Neural progenitor cell (in vitro differentiated cells): ENCODE measurements around the gene HS3ST3B1. TPM values are rescaled to one million over a fixed set of nuclear protein-coding genes. Genes with fewer than 3 reads are reported as not detected.

Source experiments
- DNase-seq: peaks from one replicate; pipeline ENCODE4 v3.0.0-alpha.2; 2016; ENCODE audit warnings: low spot score
- H2AFZ ChIP-seq: fragments of 200-600 bp; sonication (generic); replicated peaks from 2 replicates; pipeline ENCODE4 v1.6.1; 2016; ENCODE audit warnings: antibody characterized with exemption
- H3F3A ChIP-seq: fragments of 200-600 bp; sonication (generic); 2 replicates; pipeline ENCODE4 v1.6.1; 2016; ENCODE audit warnings: antibody characterized with exemption, low read depth
- H3K27ac ChIP-seq: fragments of 200-600 bp; sonication (generic); 2 replicates; pipeline ENCODE4 v1.5.1; 2016; ENCODE audit warnings: mild to moderate bottlenecking
- H3K27me3 ChIP-seq: fragments of 200-600 bp; sonication (generic); 2 replicates; pipeline ENCODE4 v1.6.1; 2016; ENCODE audit warnings: mild to moderate bottlenecking, moderate library complexity
- H3K36me3 ChIP-seq: fragments of 200-600 bp; sonication (generic); 2 replicates; pipeline ENCODE4 v1.5.1; 2016
- H3K4me1 ChIP-seq: fragments of 200-600 bp; sonication (generic); 2 replicates; pipeline ENCODE4 v1.6.1; 2016; ENCODE audit warnings: mixed run types
- H3K4me2 ChIP-seq: fragments of 200-600 bp; sonication (generic); 2 replicates; pipeline ENCODE4 v1.6.1; 2016
- H3K4me3 ChIP-seq: fragments of 200-600 bp; sonication (generic); 2 replicates; pipeline ENCODE4 v1.5.1; 2016
- H3K79me2 ChIP-seq: fragments of 200-600 bp; sonication (generic); 2 replicates; pipeline ENCODE4 v1.6.1; 2016; ENCODE audit warnings: low read depth
- H3K9ac ChIP-seq: fragments of 200-600 bp; sonication (generic); 2 replicates; pipeline ENCODE4 v1.6.1; 2016
- H3K9me3 ChIP-seq: fragments of 200-600 bp; sonication (generic); 2 replicates; pipeline ENCODE4 v1.5.1; 2016; ENCODE audit warnings: low read depth
- H4K20me1 ChIP-seq: fragments of 200-600 bp; sonication (generic); 2 replicates; pipeline ENCODE4 v1.6.1; 2016; ENCODE audit warnings: low read depth
- H3K27ac Mint-ChIP-seq: 3 replicates; pipeline ENCODE4 v1.8.0; 2021; ENCODE audit warnings: mixed read lengths
- H3K27me3 Mint-ChIP-seq: 2 replicates; pipeline ENCODE4 v1.8.0; 2022; ENCODE audit warnings: low read depth, mild to moderate bottlenecking, inconsistent platforms, moderate library complexity, mixed read lengths; ENCODE audit not compliant: insufficient read depth
- H3K36me3 Mint-ChIP-seq: 3 replicates; pipeline ENCODE4 v1.8.0; 2021; ENCODE audit warnings: mixed read lengths
- H3K4me1 Mint-ChIP-seq: 3 replicates; pipeline ENCODE4 v1.8.0; 2021; ENCODE audit warnings: mixed read lengths
- H3K4me3 Mint-ChIP-seq: 3 replicates; pipeline ENCODE4 v1.8.0; 2021; ENCODE audit warnings: mild to moderate bottlenecking, moderate library complexity, mixed read lengths
- H3K9me3 Mint-ChIP-seq: 3 replicates; pipeline ENCODE4 v1.8.0; 2020; ENCODE audit warnings: mixed read lengths
- CTCF ChIP-seq: fragments of 200-600 bp; sonication (generic); IDR thresholded peaks from 2 replicates; pipeline ENCODE4 v1.5.1; 2017; ENCODE audit warnings: antibody characterized with exemption, mild to moderate bottlenecking
- EZH2 ChIP-seq: fragments of 200-600 bp; sonication (generic); IDR thresholded peaks from 2 replicates; pipeline ENCODE4 v1.6.1; 2017; ENCODE audit warnings: antibody characterized with exemption, mild to moderate bottlenecking, moderate library complexity
- EZH2phosphoT487 ChIP-seq: fragments of 200-600 bp; sonication (generic); IDR thresholded peaks from 2 replicates; pipeline ENCODE4 v1.6.1; 2017; ENCODE audit warnings: antibody characterized with exemption
- total RNA-seq: library from RNA; depleted of rRNA; stranded (reverse); fragments of >200 nt; gene quantifications from 2 replicates; pipeline ENCODE4 v1.2.3, GENCODE V29; 2015; ENCODE audit warnings: low replicate concordance

HS3ST3B1 gene
- total RNA-seq, 1 donor from 2014 or later = 21.5 TPM

- H3K4me2 ChIP-seq = peak overlapping the region; percentile 47
- no peaks in the 10 kb centered on the region for H3K36me3 ChIP-seq
- H3K36me3 Mint-ChIP-seq = peaks cover 10% of the 10 kb centered on the region
- peaks cover 67% of the 10 kb centered on the region for H3K4me1 Mint-ChIP-seq
- no peaks in the 10 kb centered on the region for H3K27me3 ChIP-seq
- H3F3A ChIP-seq = peaks cover 51% of the 10 kb centered on the region
- H3K27me3 Mint-ChIP-seq = peaks cover 7% of the 10 kb centered on the region
- no peak for TF ChIP-seq EZH2phosphoT487
- TF ChIP-seq EZH2 = no peak
- no peak for TF ChIP-seq CTCF
- no peak overlapping the region for H2AFZ ChIP-seq
- peaks cover 59% of the 10 kb centered on the region for H4K20me1 ChIP-seq
- peaks cover 90% of the 10 kb centered on the region for H3K4me1 ChIP-seq
- DNase-seq = no peak
- H3K9ac ChIP-seq = no peak overlapping the region
- no peak overlapping the region for H3K27ac ChIP-seq
- H3K4me3 Mint-ChIP-seq = no peak overlapping the region
- H3K9me3 ChIP-seq = no peaks in the 10 kb centered on the region
- no peak overlapping the region for H3K4me3 ChIP-seq
- H3K27ac Mint-ChIP-seq = peak overlapping the region; percentile 14
- H3K9me3 Mint-ChIP-seq = peaks cover 3% of the 10 kb centered on the region
- peaks cover 67% of the 10 kb centered on the region for H3K79me2 ChIP-seq
Observed at GRCh38 chr17:14325618-14326167, 24.8 kb downstream of the HS3ST3B1 start.

GRCh38 chr17:14329900-14330491, 29.1 kb downstream of the HS3ST3B1 start:
- Histone ChIP-seq H3K36me3 (no peaks in the 10 kb centered on the region), H3K27ac (peak overlapping the region; percentile 92), H3K27me3 (no peaks in the 10 kb centered on the region), H3K79me2 (peaks cover 66% of the 10 kb centered on the region), H3F3A (peaks cover 59% of the 10 kb centered on the region), H3K9ac (no peak overlapping the region), H2AFZ (no peak overlapping the region), H3K4me1 (peaks cover 78% of the 10 kb centered on the region), H3K4me2 (peak overlapping the region; percentile 77), H3K9me3 (no peaks in the 10 kb centered on the region), H3K4me3 (peak overlapping the region; percentile 26), H4K20me1 (peaks cover 20% of the 10 kb centered on the region)
- no peak for DNase-seq
- H3K9me3 Mint-ChIP-seq = peaks cover 6% of the 10 kb centered on the region
- H3K27me3 Mint-ChIP-seq = peaks cover 11% of the 10 kb centered on the region
- TF ChIP-seq EZH2phosphoT487 (no peak), CTCF (no peak), EZH2 (no peak)
- H3K4me3 Mint-ChIP-seq = peak overlapping the region; percentile 75
- H3K27ac Mint-ChIP-seq = peak overlapping the region; percentile 97
- peaks cover 15% of the 10 kb centered on the region for H3K36me3 Mint-ChIP-seq
- peaks cover 53% of the 10 kb centered on the region for H3K4me1 Mint-ChIP-seq

GRCh38 chr17:14330492-14330962, 29.6 kb downstream of the HS3ST3B1 start:
- H3K79me2 ChIP-seq = peaks cover 66% of the 10 kb centered on the region
- no peaks in the 10 kb centered on the region for H3K36me3 ChIP-seq
- peaks cover 6% of the 10 kb centered on the region for H3K9me3 Mint-ChIP-seq
- no peak overlapping the region for H2AFZ ChIP-seq
- H3K27me3 ChIP-seq = no peaks in the 10 kb centered on the region
- H3K27me3 Mint-ChIP-seq = peaks cover 11% of the 10 kb centered on the region
- H3K4me3 ChIP-seq = peak overlapping the region; percentile 26
- H3F3A ChIP-seq = peaks cover 54% of the 10 kb centered on the region
- peak; percentile 80 for DNase-seq
- TF ChIP-seq EZH2phosphoT487 (peak; percentile 1), CTCF (no peak)
- peak overlapping the region; percentile 92 for H3K27ac ChIP-seq
- peak overlapping the region; percentile 75 for H3K4me3 Mint-ChIP-seq
- peaks cover 73% of the 10 kb centered on the region for H3K4me1 ChIP-seq
- H3K9ac ChIP-seq = no peak overlapping the region
- peak overlapping the region; percentile 77 for H3K4me2 ChIP-seq
- peak overlapping the region; percentile 97 for H3K27ac Mint-ChIP-seq
- no peaks in the 10 kb centered on the region for H3K9me3 ChIP-seq
- peaks cover 13% of the 10 kb centered on the region for H3K36me3 Mint-ChIP-seq
- H4K20me1 ChIP-seq = peaks cover 19% of the 10 kb centered on the region
- H3K4me1 Mint-ChIP-seq = peaks cover 53% of the 10 kb centered on the region
